Stimulated activated CD4-positive, alpha-beta T cell treated with anti-CD3 and anti-CD28 coated beads, TNF-alpha, amount 100 ng/mL, for 24 hours (primary cell): ENCODE measurements around the gene TRIOBP.

Experiments used
- DNase-seq, 3 experiments: peaks; one replicate each; pipeline ENCODE4 v3.0.0-alpha.2; 2020; ENCODE audit warnings: low read depth in 3 of 3

The TRIOBP gene

DNA sequence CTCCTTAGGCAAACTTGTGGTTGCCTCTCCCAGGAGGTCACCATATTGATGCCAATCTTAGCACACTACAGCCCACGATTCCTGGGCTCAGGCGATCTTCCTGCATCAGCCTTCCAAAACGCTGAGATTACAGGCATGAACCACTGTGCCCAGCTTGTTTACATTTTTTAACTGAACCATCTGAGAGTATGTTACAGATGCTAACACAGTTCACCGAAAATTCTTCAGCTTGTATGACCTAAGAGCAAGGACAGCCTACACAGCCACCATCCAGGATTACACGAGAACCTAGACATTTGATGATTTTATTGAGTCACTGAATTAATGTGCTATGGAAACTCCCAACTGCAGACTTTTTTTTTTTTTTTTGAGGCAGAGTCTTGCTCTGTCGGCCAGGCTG is 27.3 kb upstream of the TRIOBP start:
- no peak for DNase-seq

DNA sequence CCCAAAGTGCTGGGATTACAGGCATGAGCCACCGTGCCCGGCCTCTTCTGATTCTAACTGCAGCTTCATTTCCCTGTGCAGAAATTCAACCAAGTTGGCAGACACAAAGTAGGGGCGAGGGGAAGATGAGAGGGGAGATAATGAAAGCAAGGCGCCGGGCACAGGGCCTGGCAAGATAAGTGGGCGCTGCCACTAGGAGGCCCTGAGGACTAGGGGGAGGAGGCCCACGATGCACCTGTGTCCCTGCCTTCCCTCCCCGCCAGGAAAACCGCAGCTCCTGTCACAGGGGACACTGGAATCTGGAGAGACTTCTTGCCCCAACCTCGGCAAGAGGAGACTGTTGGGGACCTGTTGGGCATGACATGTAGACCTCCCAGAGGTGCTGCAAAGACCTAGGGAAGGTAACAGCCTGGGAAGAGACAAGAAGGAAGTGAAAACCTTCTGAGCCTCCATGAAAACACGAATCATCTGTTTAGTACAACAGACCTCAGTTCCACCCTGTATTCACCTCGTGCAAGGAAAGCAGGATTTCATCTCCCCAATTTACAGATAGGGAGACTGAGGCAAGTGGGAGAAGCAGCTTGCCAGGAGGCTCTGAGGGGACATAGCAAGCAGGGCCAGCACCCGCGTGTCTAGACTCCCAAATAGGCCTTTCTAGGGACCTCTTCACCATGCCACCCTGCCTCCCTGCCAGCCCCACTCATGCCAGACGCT is 24.5 kb upstream of the TRIOBP start:
- DNase-seq = no peak

DNA sequence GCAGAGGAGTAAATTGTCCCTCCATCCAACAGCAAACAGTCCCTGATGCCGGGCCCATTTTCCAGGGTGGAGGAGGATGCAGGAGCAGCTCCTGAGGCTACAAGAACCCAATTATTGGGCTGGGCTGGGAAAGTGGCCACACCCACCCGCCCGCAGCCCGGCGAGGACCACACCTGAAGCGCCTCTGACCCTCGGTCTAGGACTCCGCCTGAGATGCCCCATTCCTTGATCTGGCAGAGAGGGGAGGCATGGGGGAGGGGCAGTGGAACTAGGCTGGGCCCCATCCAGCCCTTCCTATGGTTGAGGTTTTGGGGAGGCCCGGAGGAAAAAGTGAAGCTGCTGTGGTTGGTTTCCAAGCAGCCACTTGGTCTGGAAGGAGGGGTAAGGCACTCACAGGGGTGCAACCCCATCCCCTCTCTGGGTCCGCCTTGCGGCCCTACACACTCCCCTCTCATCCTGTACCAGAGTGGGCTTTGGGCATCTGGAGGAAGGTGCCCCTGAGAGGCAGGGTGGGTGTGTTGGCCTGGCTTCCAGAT is 23.9 kb upstream of the TRIOBP start:
- DNase-seq = no peak

DNA sequence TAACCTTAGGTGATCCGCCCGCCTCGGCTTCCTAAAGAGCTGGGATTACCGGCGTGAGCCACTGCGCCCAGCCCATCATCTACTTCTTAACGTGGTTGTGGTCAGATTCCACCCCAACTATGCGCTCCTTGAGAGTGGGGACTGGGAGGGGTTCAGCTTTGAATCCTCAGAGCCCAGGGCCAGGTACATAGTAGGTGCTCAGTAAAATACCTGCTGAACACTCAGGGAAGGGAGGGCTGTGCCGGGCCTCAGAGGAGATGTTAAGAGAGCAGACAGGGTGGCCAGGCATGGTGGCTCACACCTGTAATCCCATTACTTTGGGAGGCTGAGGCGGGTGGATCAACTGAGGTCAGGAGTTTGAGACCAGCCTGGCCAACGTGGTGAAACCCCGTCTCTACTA is 22.6 kb upstream of the TRIOBP start:
- DNase-seq = no peak

DNA sequence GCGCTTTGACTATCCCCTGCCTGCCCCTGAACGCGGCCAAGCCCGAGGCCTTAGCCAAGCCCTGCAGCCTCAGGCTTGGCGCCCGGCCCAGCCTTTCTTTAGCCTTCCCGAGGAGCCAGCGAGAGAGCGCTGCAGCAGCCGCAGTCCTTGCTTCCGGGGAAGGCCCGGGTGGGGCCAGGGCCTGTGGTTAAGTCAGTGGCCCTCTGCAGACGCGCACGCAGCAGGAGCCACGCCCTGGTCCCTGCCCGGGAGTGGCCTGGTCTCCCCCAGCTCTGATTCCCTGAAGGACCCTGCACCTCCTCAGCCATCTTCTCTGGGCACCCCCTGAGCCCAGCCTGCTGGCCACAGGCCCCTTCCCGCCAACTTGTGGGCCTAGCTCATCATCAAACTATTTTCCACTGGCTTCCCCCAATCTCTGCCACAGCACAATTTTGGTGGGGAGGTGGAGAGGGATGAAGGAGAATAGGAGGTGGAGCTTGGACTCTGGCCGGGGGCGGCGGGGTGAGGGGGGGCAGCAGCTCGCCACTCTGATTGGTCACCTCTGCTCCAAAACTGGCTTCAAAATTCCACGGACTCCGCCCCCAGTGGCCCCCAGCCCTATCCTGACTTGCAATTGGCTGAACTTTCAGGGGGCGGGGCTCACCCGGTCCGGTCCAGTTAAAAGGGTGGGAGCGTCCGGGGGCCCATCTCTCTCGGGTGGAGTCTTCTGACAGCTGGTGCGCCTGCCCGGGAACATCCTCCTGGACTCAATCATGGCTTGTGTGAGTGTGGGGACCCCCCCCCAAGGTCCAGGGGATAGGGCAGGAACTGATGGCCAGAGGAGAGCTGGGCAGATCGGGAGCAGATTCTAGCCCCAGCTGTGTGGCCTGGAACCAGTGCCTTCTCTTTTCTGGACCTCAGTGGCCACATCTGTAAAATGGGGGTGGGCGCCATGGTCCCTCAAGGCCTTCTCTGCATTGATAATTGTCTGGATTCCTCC is 21.6 kb upstream of the TRIOBP start, which contains the start of gene LGALS1:
LGALS1 (plus strand) TSS at position 686 of the 979 bp plus-strand sequence; CDS start at position 753, 67 bp downstream.
- DNase-seq = peak in 1 of 3 experiments; percentile 69

DNA sequence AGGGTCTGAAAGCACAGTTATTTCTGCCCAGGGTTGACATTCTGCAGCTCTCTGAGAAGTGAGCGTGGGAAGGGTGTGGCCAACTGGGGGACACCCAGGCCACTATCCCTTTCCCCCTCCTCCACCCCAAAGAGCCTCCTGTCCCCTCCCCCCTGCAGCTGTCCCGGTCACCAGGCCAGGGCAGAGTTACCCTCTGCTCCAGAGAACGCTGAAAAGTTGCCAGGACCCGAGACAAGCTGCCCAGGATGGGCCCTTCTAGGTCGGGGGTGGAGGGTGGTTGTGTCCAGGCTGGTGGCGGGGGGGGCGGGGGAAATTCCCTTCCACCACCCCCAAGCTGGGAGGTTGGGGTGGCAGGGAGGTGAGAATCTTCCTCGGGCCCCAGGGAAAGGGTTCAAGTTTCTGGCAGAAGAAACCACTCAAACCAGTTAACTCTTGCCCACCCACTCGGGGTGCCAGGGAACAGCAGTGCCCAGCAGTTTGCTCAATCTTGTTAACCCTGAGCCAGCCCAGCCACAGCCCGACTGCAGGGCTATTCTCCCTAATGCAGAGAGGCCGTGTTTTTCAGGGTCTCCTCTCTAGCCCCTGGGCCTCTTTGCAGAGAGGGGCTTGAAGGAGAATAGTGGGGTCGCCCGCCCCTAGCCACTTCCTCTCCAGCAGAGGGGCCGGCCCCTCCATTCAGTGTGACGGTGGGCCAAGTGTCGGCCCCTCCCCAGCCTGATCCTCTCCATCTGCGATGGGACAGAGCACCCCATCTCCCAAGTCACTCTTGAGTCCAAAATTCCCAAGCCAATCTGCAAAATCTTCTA is 20.7 kb upstream of the TRIOBP start:
- DNase-seq = no peak

DNA sequence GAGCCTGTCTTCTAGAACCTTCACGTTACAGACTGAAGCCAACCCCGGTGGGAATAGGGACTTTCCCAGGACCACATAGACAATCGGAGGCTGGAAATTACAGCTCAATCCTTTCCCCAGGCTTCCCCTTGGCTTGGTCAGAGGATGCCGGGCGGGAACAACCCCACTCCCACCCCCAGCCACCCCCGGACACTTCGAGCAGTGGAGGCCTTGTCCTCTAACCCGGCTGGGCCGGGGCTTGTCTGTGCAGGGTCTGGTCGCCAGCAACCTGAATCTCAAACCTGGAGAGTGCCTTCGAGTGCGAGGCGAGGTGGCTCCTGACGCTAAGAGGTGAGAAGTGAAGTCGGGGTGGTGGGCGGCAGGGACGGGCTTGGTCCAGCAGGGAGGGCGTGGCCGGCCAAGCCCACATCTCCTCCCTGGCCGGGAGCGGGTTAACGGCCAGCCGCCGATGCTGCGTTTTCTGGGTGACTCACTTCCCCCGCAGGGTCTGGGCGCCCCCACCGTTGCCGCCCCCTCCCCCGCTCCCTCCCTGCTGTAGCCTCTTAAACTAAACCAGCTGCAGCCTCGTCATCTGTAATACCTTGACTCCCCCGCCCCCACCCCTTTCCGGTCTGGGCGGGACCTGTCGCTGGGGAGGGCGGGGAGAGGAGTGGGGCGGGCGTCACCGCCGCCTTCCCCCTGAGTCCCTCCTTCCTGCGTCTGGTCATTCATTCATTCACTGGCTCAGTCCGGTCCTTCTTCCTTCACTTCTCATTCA is 19.9 kb upstream of the TRIOBP start:
- DNase-seq = peak; percentile 87 to 92 (median 88)

DNA sequence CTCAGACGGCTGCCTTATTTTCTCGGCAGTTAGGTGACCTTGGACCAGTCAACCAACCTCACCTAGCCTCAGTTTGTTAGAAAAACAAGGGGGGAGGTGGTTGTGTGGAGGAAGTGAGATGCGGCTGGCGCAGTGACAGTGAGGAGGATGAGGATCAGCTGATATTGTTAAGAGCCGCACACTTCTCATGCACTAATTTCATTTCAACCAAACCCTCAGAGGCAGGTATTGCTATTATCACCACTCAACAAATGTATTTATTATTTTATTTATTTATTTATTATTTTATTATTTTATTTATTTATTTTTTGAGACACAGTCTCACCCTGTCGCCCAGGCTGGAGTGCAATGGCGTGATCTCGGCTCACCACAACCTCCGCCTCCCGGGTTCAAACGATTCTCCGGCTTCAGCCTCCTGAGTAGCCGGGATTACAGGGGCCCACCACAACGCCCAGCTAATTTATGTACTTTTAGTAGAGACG is 19.3 kb upstream of the TRIOBP start:
- no peak for DNase-seq

DNA sequence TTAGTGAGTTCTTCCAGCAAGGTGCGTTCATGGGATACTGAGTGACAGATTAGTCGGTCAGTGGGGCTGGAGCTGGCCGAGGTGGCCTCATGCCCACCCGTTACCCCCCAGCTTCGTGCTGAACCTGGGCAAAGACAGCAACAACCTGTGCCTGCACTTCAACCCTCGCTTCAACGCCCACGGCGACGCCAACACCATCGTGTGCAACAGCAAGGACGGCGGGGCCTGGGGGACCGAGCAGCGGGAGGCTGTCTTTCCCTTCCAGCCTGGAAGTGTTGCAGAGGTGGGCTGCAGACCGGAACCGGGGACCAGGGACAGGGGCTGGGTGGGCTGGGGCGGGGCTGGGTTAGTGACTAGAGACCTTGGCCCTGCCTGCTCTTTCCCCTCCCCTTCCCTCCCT is 18.5 kb upstream of the TRIOBP start:
- no peak for DNase-seq

DNA sequence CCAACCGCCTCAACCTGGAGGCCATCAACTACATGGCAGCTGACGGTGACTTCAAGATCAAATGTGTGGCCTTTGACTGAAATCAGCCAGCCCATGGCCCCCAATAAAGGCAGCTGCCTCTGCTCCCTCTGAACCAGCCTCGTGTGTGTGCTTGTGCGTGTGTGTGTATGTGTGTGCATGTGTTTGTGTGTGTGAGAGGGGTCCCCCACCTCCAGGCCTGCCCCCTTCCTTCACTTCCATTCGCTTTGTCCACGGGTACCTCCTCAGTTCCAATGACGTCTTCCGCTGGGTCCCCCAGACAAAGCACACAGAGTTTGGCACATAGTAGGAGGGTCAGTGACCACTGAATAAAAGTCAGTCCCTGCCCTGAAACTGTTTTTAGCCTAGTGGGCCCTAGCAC is 17.2 kb upstream of the TRIOBP start:
- no peak for DNase-seq

DNA sequence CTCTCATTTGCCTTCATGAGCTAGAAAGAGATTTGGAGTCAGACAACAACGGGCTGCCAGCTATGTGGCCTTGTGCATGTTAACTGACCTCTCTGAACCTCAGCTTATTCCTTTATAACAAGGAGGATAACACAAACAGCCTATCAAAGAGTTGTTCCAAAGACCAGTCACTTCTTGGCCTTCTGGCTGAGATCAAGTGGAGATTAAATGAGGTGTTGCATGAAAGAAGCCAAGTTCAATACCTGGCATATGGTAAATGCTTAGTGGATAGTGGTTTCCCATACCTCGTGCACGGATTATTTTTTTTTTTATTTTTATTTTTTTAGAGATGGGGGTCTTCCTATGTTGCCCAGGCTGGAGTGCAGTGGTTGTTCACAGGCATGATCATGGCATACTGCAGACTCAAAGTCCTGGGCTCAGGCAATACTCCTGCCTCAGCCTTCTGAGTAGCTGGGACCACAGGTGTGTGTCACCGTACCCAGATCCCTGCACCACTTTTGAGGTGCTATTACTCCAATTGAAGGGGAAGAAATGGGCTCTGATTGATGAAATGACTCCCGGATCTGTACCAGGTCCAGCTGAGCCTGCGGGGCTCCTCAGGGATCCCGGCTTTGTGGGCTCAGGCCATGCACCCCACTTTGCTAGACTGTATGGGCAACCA is 16.5 kb upstream of the TRIOBP start:
- no peak for DNase-seq

DNA sequence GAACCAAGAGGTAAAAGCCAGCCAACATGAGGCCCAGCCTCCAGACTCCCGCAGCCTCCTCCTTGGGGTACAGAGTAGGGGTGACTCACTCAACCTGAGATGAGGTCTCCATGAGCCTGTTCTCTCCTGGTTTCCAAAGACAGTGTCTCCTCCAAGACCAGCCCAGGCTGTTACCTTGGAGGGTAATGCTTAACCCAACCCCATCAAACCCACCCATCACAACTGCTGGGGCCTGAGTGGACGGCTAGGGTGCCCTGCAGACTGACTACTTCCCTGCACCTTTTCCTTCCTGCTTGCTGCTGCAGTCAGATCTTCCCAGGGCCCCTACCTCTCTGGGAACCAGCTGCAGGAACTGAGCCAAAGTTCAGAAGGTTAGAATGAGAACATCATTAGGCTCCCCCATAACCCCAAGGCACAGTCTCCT is 15.8 kb upstream of the TRIOBP start:
- no peak for DNase-seq

DNA sequence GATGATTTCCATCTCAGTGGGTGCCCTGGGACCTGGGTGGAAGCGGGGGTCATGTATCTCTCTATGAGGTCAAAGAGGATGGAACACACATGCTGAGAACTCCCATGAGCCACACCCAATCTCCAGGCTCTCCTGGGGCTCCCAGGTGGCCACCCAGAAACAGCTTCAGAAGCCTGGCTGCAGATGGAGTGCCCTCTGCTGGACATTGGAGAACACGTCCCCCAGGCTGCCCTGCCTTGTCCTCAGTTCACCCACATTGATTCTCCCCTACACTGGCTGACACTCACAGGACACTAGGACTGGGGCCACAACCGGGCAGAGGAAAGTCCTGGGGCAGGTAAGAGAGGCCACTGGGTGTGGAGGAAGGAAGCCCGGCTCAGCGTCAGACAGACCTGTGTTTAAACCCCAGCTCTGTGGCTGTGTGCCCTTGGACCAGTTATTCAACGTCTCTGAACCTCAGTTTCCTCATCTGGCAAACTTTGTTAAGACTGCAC is 15.2 kb upstream of the TRIOBP start:
- peak; percentile 52 to 77 (median 54) for DNase-seq

DNA sequence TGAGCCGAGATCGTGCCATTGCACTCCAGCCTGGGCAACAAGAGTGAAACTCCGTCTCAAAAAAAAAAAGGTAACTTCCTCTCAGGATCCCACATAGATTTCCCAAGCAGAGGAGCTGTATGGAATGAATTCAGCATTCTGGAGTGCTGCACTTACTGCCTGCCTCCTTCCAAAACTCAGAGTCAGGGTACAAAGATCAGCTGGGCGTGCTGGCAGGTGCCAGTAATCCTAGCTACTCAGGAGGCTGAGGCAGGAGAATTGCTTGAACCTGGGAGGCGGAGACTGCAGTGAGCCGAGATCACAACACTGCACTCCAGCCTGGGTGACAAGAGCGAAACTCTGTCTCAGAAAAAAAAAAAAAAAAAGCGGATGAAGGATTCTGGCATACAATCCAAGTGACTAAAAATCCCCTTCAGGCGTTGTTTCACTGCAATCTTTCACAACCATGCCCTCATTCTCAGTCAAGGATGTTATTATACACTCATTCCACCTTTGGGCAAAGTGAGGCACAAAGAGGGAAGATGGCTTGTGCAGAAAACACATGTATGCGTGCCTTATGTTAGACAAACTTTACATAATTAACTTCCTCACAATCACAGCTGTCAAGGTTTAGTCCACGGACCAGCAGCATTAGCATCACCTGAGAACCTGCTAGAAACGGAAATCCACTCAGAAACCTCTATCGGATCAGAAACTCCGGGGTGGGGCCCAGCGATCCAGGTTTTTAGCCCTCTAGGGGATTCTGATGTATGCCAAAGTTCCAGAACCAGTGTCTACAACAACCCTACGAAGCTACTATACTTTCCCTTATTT is 11.8 kb upstream of the TRIOBP start:
- DNase-seq = no peak

DNA sequence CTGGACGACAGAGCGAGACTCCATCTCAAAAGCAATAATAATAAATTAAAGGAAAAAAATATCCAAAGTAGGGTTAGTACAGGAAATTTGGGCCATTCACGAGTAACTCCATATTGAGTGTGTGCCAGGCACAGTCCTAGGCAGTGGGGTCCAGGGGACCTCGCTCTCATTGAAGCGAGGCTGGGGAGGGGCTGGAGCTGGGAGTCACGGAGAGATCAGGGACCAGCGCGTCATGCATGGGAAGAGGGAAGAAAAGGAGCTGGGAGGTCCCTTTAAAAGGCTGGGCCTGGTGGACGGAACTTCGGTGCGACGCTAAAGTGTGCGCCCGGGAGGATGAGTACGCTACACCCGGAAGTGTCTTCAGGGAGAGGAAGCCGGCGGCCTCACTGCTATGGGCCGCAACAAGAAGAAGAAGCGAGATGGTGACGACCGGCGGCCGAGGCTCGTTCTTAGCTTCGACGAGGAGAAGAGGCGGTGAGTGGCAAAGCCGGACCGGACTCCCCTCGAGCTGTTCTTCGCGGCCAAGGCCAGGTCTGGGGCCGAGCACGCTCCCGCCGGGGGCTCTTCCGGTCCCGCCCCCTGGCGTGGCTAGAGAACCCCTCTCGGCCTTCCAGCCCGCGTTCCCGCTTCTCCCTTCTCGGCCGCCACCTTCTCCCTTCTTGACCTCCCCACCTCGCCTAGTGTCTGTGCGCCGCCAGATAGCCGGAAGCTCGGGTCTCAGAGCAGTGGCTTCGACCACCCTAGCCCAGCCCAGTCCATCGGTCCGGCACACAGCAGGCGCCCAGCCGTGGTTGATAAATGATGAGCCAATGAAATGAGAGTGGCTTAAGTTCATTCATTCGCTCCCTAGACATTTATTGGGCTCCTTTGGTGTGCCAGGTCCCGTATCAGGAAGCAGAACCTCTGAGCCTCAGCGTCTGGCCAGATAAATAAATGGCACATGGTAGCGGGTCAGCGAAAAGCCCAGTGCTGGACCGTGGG is 10.6 kb upstream of the TRIOBP start, which contains the start of gene NOL12:
NOL12 (plus strand) TSS at position 342 of the 981 bp plus-strand sequence; CDS start at position 392, 50 bp downstream.
- peak; percentile 62 to 76 (median 63) for DNase-seq

DNA sequence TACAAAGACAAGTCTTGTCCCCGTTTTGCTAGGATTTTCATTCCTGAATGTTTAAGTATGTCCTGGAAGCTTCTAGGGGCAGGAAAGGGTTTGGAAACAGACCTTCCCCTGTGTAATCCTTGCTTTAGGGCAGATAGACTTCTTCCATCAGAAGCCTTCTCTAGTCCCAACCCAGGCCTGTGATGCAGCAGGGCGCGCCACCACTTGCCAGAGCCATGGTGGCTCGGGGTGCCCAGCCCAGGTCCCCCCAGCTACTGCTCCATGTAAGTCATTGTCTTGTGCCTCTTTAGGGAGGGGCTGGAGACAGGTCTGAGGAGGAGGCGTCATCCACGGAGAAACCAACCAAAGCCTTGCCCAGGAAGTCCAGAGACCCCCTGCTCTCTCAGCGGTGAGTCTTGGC is 6.4 kb upstream of the TRIOBP start:
- no peak for DNase-seq

DNA sequence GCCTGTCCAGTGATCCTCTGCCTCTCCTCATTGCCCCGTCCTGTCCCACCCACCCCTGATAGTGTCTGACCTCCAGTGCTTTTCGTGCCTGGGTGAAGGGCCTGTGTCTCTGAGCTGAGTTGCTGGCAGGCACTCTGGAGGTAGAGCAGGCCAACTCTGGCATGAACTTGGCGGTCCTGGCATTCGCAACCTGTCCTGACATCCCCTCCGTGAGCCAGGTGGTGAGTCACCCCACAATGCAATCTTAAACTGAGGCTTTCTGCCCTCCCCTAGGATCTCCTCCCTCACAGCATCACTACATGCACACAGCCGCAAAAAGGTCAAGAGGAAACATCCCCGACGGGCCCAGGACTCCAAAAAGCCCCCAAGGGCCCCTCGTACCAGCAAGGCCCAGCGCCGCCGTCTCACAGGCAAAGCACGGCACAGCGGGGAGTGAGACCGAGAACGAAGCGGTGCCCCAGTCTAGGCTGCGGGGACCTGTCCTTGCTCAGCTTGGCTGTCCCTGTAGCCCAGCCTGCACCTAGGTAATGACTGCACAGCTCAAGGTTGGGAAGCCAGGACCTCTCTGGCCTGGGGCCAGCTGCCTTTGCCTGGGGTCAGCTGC is 5.8 kb upstream of the TRIOBP start:
- no peak for DNase-seq
